GM18508 (cell line): ENCODE results near the gene HYKK.
"Not testable (repeated sequence)": the region's sequence is repeated elsewhere in the genome, so short reads cannot be mapped to it uniquely, and the experiment has no call there.

Source experiments
- ATAC-seq: cut with Tn5 transposase; IDR thresholded peaks from one replicate; pipeline ENCODE4 v1.9.1; 2021; ENCODE audit warnings: moderate number of reproducible peaks; ENCODE audit not compliant: insufficient read depth, unreplicated experiment

The HYKK gene, protein sequence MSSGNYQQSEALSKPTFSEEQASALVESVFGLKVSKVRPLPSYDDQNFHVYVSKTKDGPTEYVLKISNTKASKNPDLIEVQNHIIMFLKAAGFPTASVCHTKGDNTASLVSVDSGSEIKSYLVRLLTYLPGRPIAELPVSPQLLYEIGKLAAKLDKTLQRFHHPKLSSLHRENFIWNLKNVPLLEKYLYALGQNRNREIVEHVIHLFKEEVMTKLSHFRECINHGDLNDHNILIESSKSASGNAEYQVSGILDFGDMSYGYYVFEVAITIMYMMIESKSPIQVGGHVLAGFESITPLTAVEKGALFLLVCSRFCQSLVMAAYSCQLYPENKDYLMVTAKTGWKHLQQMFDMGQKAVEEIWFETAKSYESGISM

DNA sequence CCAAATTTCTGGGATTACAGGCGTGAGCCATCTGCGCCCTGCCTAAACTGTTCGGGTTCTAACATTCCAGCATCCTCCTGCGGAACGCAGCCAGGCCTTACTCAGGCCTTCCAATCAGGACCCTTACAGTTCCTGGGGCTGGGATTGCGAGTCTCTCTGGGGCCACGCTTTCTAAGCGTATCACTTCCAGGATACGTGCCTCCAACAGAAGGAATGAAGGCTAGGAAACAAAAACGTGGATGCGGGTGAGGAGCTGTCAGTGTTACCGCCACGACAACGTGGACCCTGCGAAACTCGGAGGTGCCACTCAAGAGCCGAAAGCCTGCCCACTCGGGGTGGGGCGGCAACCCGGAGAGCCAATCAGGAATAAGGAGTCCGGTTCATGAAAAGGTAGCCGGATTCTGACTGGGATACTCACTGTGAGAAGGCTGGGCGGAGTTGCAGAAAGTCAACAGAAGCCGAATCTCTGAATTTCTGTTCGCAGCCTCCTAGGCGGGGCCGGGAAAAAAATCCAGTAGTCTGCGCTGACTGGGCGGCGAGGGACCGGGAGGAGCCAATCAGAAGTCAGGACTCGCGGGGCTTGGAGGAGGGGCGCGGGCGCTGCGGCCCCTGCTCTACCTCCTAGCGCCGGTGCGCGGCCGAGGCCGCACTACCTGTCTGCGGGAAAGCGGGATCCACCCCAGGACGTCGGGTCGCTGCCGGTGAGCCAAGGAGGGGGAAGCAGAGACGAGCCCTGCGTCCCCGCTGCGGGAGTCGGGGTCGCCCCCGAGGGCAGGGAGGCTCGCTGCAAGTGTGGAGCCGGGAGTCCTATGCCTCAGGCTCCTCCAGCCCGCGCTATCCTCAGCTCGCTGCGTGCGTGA lies at the start of gene HYKK:
Gene HYKK, plus strand, starts transcription at position 607 of the 860 bp plus-strand sequence. CDS start 5,512 bp downstream, outside the sequence.
- no peak for ATAC-seq

GRCh38 chr15:78460737-78461136 lies 46.6 kb upstream of the HYKK start:
- no peak for ATAC-seq

DNA sequence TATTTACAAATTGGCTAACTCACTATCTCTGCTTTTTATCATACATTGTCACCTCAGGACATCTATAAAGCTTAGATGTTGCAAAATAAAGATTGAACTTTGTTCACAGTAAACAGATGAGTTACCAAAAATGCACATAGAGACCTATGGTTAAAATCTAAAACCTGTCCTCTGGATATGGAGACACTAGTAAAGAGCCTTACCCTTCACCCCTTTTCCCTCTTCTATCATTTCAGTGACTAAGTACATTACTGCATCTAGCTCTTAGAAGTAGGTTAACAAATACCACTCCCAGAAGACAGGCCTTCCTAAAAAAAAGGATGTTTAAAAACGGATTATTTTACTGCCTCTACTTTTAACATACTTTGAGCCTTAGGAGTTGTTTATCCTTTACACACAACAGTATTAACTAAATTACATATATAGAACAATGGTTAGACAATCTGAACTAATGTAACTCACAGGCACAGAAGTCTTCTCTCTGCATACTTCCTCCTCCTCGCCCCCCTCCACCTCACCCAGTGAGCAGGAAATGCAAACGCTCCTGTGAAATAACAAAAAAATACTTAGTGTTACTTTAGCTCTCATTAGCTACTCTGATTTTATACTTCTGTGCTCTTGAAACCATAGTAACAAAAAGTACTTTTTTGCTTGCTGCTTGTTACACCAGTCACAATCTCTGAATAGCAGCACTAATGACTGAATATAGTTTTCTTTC lies 46.0 kb upstream of the HYKK start:
- no peak for ATAC-seq

GRCh38 chr15:78469031-78469430 lies 38.3 kb upstream of the HYKK start:
- no peak for ATAC-seq

DNA sequence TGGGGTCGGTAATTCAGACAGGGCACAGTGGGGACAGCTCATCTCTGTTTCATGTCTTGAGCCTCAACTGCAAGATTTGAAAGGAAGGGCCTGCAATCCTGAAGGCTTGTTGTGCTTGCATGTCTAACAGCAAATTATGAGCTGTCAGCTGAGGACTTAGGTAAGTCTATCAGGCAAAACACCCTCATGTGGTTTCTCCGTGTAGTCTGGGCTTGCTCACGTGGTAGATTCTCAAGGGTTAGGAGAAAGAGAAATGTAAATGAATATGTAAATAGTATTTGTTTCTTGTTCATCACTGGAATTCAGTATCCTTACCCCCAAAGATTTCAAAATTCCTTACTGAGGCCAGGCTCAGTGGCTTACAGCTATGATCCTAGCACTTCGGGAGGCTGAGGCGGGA lies 30.1 kb upstream of the HYKK start:
- ATAC-seq: no peak

GRCh38 chr15:78479650-78480049 lies 27.7 kb upstream of the HYKK start:
- ATAC-seq: no peak

DNA sequence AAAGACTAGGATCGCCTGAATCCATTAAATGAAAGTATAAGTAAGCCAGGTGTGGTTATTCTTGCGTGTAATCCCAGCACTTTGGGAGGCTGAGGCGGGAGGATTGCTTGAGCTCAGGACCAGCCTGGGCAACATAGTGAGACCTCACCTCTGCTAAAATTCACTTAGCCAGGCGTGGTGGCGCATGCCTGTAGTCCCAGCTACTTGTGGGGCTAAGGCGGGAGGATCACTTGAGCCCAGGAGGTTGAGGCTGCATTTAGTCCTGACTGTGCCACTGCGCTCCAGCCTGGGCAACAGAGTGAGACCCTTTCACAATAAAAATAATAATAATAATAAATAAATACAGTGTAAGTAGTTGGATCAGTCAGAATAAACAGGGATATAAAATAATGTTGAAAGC lies 25.5 kb upstream of the HYKK start:
- no peak for ATAC-seq

- ATAC-seq: no peak
These were observed 14.5 kb upstream of the HYKK start for GRCh38 chr15:78492872-78493271.

DNA sequence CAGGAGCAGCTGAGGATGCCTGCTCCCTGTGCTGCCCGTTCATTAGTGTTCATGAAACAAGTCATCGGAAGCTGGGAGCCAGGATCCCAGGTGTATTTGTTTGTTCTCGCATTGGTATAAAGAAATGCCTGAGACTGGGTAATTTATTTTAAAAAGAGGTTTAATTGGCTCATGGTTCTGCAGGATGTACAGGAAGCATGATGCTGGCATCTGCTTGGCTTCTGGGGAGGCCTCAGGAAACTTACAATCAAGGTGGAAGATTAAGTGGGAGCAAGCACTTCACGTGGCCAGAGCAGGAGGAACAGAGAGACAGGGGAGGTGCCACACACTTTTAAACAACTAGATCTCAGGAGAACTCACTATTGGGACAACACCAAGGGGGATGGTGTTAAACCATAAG lies 5.5 kb upstream of the HYKK start:
- ATAC-seq: no peak

GRCh38 chr15:78502641-78503040 lies 4.7 kb upstream of the HYKK start:
- ATAC-seq: no peak

DNA sequence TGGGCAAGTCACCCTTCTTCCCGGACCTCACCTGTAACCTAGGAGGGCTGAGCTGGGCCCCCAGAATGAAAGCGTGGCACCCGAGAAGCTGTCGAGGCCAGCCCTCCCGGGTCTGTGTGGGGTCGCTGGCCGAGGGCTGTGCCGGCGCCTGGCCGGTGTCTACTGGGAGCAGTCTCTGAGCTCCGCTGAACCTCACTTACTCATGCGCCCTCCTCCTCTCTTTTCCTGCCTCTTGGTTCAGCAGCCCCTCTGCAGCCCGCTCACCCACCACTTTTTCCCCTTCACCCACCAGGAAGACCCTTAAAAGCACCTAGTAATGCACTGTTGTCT lies 419 bp downstream of the HYKK start:
- no peak for ATAC-seq

DNA sequence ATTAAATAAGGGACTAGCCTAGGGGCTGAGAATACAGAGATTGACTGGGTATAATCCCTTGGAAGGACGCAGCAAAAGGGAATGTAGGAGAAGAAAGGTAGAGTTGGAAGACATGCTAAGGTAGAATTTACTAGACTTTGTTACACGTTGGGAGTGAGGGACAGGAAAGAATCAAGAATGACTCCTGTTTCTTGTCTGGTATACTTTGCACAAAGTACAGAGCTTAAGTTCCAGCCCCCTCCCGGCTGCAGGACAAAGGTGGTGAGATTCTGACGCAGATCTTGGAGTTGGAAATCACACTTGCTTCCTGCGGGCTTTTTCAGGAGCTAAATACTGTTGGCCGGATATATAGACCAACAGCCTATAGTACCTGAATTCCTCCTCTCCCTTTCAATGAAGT lies 895 bp downstream of the HYKK start:
- ATAC-seq: no peak

DNA sequence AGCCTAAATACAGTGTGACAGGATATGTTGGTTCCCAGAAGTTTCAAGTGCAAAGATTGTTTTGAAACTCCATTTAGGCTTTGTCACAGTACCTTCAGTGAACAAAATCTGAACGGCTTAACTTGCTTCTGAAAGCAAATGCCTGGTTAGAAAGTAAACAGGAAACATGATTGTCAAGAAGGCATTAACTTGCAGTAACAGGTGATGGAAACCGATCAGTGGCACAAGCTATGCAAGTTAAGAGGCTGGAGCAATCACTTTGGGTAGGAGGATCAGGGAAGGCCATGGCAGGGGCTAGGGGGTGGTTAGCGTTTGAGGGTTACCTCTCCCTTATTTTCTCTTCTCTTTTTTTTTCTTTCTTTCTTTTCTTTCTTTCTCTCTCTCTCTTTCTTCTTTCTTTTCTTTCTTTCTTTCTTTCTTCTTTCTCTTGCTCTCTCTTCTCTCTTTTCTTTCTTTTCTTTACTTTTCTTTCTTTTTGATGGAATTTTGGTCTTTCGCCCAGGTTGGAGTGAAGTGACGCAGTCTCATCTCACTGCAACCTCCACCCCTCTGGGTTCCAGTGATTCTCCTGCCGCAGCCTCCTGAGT lies 2.4 kb downstream of the HYKK start:
- ATAC-seq: no peak

- not testable (repeated sequence) for ATAC-seq
These were observed 12.7 kb downstream of the HYKK start for GRCh38 chr15:78520035-78520434.

DNA sequence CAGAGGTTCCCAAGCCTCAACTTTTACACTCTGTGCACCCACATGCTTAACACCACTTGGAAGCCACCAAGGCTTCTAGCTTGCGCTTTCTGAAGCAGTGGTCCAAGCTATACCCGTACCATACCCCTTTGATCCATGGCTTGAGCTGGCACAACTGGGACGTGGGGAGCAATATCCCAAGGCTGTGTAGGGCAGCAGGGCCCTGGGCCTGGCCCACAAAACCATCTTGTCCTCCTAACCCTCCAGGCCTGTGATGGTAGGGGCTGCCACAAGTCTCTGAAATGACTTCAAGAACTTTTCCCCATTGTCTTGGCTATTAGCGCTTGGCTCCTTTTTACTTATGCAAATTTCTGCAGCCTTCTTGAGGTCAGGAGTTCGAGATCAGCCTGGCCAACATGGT lies 16.9 kb downstream of the HYKK start:
- ATAC-seq: no peak

DNA sequence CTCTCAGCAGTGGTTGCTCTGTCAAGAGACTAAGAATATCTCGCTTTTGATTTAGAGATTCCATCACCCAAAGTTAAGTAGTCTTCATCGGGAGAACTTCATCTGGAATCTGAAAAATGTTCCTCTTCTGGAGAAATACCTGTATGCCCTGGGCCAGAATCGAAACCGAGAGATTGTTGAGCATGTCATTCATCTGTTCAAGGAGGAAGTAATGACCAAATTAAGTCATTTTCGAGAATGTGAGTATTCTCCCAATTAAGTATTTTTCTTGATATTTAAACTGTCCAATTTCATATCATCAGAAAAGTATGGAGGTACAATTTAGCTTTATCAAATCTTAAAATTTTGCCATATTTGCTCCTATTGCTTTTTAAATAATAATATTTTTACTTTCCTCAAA lies 19.9 kb downstream of the HYKK start:
- no peak for ATAC-seq

GRCh38 chr15:78533331-78533730 lies 26.0 kb downstream of the HYKK start:
- ATAC-seq: no peak

DNA sequence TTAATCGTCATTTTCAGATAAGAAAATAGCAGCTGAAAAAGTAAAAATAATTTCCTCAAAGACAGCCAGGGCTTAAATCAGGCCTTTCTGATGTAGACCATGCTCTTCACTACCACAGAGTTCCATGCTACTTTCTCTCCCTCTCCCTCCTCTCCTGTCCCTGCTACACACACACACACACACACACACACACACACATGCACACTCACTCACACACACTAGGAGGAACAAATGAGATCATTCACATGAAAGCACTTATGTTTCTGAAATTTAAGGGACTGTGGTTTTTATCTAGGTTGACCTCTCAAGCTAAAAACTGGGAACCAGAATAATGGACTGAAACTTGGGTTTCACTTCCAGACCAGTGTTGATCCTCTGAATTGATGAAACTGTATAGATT lies 28.8 kb downstream of the HYKK start:
- no peak for ATAC-seq

- no peak for ATAC-seq
These were observed 30.0 kb downstream of the HYKK start for GRCh38 chr15:78537266-78537905.

- no peak for ATAC-seq
These were observed 31.0 kb downstream of the HYKK start for GRCh38 chr15:78538358-78538757.
